A673 (cell line): ENCODE results near the gene C20orf202. TPM values are rescaled to one million over a fixed set of nuclear protein-coding genes. Genes with fewer than 3 reads are reported as not detected.

Experiments used
- BruUV-seq: library from RNA; stranded (reverse); fragments of 400-500 nt; replicated peaks from 2 replicates; lab custom pipeline; 2021; lab: Mats Ljungman, UMichigan
- CTCF ChIA-PET: fragments of 300-600 bp; sonication (Branson Sonifier 250); formaldehyde crosslinking; loops from one replicate; lab custom pipeline; 2022; ENCODE audit warnings: antibody characterized with exemption; lab: Charles Lee
- POLR2A ChIA-PET: fragments of 300-600 bp; sonication (Branson Sonifier 250); formaldehyde crosslinking; loops from one replicate; lab custom pipeline; 2022; ENCODE audit warnings: antibody characterized with exemption; ENCODE audit not compliant: low non-redundant PET; lab: Charles Lee
- DNase-seq: peaks from one replicate; pipeline ENCODE4 v3.0.0-alpha.2; 2015; ENCODE audit warnings: low spot score
- H3K27ac ChIP-seq: fragments of 200-600 bp; sonication (generic); 2 replicates; pipeline ENCODE4 v1.5.1; 2016; ENCODE audit warnings: mixed run types, low read depth, mild to moderate bottlenecking, mixed read lengths, antibody characterized with exemption, low read length; ENCODE audit not compliant: poor library complexity, severe bottlenecking
- H3K27me3 ChIP-seq: fragments of 200-600 bp; sonication (generic); replicated peaks from 2 replicates; pipeline ENCODE4 v1.6.1; 2017; ENCODE audit warnings: mixed run types, low read depth, mild to moderate bottlenecking, mixed read lengths, antibody characterized with exemption, low read length; ENCODE audit not compliant: insufficient read depth, poor library complexity
- H3K36me3 ChIP-seq: fragments of 200-600 bp; sonication (generic); 2 replicates; pipeline ENCODE4 v1.6.1; 2016; ENCODE audit warnings: mixed run types, mild to moderate bottlenecking, mixed read lengths, antibody characterized with exemption, low read length; ENCODE audit not compliant: insufficient read depth, poor library complexity, severe bottlenecking
- H3K4me1 ChIP-seq: fragments of 200-600 bp; sonication (generic); 2 replicates; pipeline ENCODE4 v1.6.1; 2017; ENCODE audit warnings: mixed run types, mild to moderate bottlenecking, mixed read lengths, antibody characterized with exemption, low read length; ENCODE audit not compliant: insufficient read depth, poor library complexity, severe bottlenecking
- H3K4me3 ChIP-seq: fragments of 200-600 bp; sonication (generic); 2 replicates; pipeline ENCODE4 v1.5.1; 2016; ENCODE audit warnings: low read depth, mixed run types, mild to moderate bottlenecking, mixed read lengths, low read length; ENCODE audit not compliant: poor library complexity, severe bottlenecking
- H3K9me3 ChIP-seq: fragments of 200-600 bp; sonication (generic); 2 replicates; pipeline ENCODE4 v1.6.1; 2016; ENCODE audit warnings: mixed run types, low read depth, mild to moderate bottlenecking, mixed read lengths, antibody characterized with exemption, low read length; ENCODE audit not compliant: poor library complexity, severe bottlenecking
- CTCF ChIP-seq: fragments of 300-800, 200-600 bp; sonication (generic); conservative IDR thresholded peaks from 2 replicates; pipeline ENCODE4 v1.5.1; 2017; ENCODE audit warnings: low read depth, mild to moderate bottlenecking, antibody characterized with exemption, low read length, moderate library complexity, mixed read lengths
- EZH2 ChIP-seq: fragments of 200-600 bp; sonication (generic); IDR thresholded peaks from 2 replicates; pipeline ENCODE4 v1.6.1; 2017; ENCODE audit warnings: borderline replicate concordance, low read depth, mild to moderate bottlenecking, mixed read lengths, antibody characterized with exemption, low read length; ENCODE audit not compliant: poor library complexity, severe bottlenecking
- intact Hi-C: fragments of 100-400 bp; cut with micrococcal nuclease; formaldehyde crosslinking; loops from one replicate; pipeline ENCODE4 v1.10.0; 2022; ENCODE audit not compliant: unreplicated experiment
- total RNA-seq: library from RNA; stranded (reverse); gene quantifications from 2 replicates; pipeline ENCODE4 v1.2.3, GENCODE V29; 2021

Gene C20orf202
- total RNA-seq, 1 experiment from 2014 or later, result not detected

- no peak for DNase-seq
- Histone ChIP-seq H3K27ac (no peak overlapping the region), H3K27me3 (peaks cover 19% of the 10 kb centered on the region), H3K4me3 (no peak overlapping the region), H3K36me3 (no peaks in the 10 kb centered on the region), H3K9me3 (no peaks in the 10 kb centered on the region), H3K4me1 (no peaks in the 10 kb centered on the region)
- CTCF ChIA-PET, result no interaction called here
- POLR2A ChIA-PET, result no interaction called here
- intact Hi-C loops, result no loop called here
- no peak for TF ChIP-seq EZH2
- no peak for TF ChIP-seq CTCF
- BruUV-seq, result no TSS peak
Observed at GRCh38 chr20:1188347-1188746, 14.9 kb upstream of the C20orf202 start.

DNA sequence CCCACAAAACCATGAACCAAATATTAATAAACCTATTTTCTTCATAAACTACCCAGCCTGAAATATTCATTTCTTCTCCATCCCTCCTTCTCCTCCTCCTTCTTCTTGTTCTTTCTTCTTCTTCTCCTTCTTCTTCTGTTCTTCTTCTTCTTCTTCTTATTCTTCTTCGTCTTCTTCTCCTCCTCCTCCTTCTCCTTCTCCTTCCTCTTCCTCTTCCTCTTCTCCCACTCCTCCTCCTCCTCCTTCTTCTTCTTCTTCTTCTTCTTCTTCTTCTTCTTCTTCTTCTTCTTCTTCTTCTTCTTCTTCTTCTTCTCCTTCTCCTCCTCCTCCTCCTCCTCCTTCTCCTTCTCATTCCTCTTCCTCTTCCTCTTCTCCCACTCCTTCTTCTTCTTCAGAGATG, 13.4 kb upstream of the C20orf202 start:
- no peak for TF ChIP-seq EZH2
- no peak for TF ChIP-seq CTCF
- intact Hi-C loops, result no loop called here
- H3K4me3 ChIP-seq, result no peak overlapping the region
- CTCF ChIA-PET, result no interaction called here
- H3K36me3 ChIP-seq, result no peaks in the 10 kb centered on the region
- POLR2A ChIA-PET, result no interaction called here
- DNase-seq, result no peak
- BruUV-seq, result no TSS peak
- H3K27me3 ChIP-seq, result peaks cover 4% of the 10 kb centered on the region
- H3K27ac ChIP-seq, result no peak overlapping the region
- H3K4me1 ChIP-seq, result no peaks in the 10 kb centered on the region
- no peaks in the 10 kb centered on the region for H3K9me3 ChIP-seq

DNA sequence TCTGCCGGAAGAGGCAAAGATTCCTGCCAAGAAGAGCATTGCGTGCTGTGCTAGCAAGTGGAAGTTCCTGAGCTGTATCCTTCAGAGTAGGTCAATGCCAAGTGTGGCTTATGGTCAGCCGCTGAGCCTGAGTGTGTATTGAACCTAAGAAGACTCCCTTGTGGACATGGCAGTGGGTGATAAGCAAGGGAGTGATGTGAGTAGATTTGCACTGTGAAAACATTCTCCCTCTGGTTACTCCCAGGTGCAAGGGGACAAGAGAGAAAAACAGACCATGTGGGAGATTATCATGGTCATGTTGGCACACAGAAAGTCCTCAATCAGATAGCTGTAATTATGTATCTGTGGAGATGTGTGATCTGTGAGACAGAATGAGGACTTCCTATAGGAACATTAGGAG, 12.4 kb upstream of the C20orf202 start:
- no peak overlapping the region for H3K4me3 ChIP-seq
- H3K27ac ChIP-seq, result no peak overlapping the region
- H3K4me1 ChIP-seq, result no peaks in the 10 kb centered on the region
- CTCF ChIA-PET, result no interaction called here
- no peaks in the 10 kb centered on the region for H3K9me3 ChIP-seq
- intact Hi-C loops, result no loop called here
- TF ChIP-seq EZH2 (no peak), CTCF (no peak)
- DNase-seq, result no peak
- H3K27me3 ChIP-seq, result no peaks in the 10 kb centered on the region
- BruUV-seq, result no TSS peak
- POLR2A ChIA-PET, result no interaction called here
- no peaks in the 10 kb centered on the region for H3K36me3 ChIP-seq
